HepG2 (cell line): ENCODE results near the gene SNF8. TPM values are rescaled to one million over a fixed set of nuclear protein-coding genes. Genes with fewer than 3 reads are reported as not detected.
A peak's percentile ranks its signal among the peaks of the same experiment; 100 is the strongest.

ENCODE experiments used
- ATAC-seq: fragments of 200-7000 bp; cut with Tn5 transposase; 3 replicates; pipeline ENCODE4 v1.9.1; 2020; ENCODE audit warnings: mild to moderate bottlenecking, moderate library complexity
- BruUV-seq: library from RNA; stranded (reverse); fragments of 400-500 nt; replicated peaks from 2 replicates; lab custom pipeline; 2021; lab: Mats Ljungman, UMichigan
- CTCF ChIA-PET: fragments of 300-600 bp; formaldehyde crosslinking; extraction: SDS; loops from one replicate; lab custom pipeline; 2021; ENCODE audit warnings: low total read pairs, inconsistent platforms, low intra/inter-chr PET ratio; lab: Yijun Ruan, JAX
- POLR2A ChIA-PET: fragments of 350-600 bp; sonication (Branson Sonifier 250); formaldehyde crosslinking; loops from one replicate; lab custom pipeline; 2020; ENCODE audit warnings: antibody characterized with exemption, inconsistent platforms; lab: Yijun Ruan, JAX
- DNase-seq: peaks from one replicate; pipeline ENCODE4 v3.0.0-alpha.2; 2015; ENCODE audit warnings: low spot score
- FAIRE-seq: peaks from 3 replicates; lab custom pipeline; 2011; peaks lifted over from hg19 to GRCh38; lab: Jason Lieb, UNC
- H2AFZ ChIP-seq: one replicate; pipeline ENCODE4 v1.6.1; 2011; ENCODE audit warnings: low read length, inconsistent platforms
- H3K27ac ChIP-seq: fragments of 300-600 bp; 3 replicates; pipeline ENCODE4 v1.8.0; 2011; ENCODE audit warnings: mixed run types, mild to moderate bottlenecking, mixed read lengths, low read length, inconsistent platforms; ENCODE audit not compliant: insufficient read depth; ENCODE audit errors: extremely low read length
- H3K27me3 ChIP-seq, 2 experiments: fragments of 200-600 bp in 1 of 2; 2 replicates in 1 of 2; 3 replicates in 1 of 2; pipeline versions ENCODE4 v1.6.0 to v1.8.0; 2011; ENCODE audit warnings: low read length in 2 of 2, mild to moderate bottlenecking in 2 of 2, moderate library complexity in 2 of 2, inconsistent platforms in 1 of 2; ENCODE audit not compliant: insufficient read depth in 2 of 2, control insufficient read depth in 1 of 2
- H3K36me3 ChIP-seq, 2 experiments: fragments of 200-600 bp in 1 of 2; replicated peaks in 1 of 2; 2 replicates in 1 of 2; 3 replicates in 1 of 2; pipeline versions ENCODE4 v1.5.1 to v1.8.0; 2011; ENCODE audit warnings: low read length in 2 of 2, inconsistent platforms in 1 of 2; ENCODE audit not compliant: insufficient read depth in 2 of 2, control insufficient read depth in 1 of 2
- H3K4me1 ChIP-seq: 2 replicates; pipeline ENCODE4 v1.5.1; 2012; ENCODE audit warnings: low read length, inconsistent platforms; ENCODE audit not compliant: insufficient read depth
- H3K4me2 ChIP-seq: 2 replicates; pipeline ENCODE4 v1.6.0; 2011; ENCODE audit warnings: low read depth, low read length, inconsistent platforms
- H3K4me3 ChIP-seq, 3 experiments: fragments of 200-600 bp in 1 of 3; sonication (generic), shearing (Covaris generic) in 1 of 3; replicated peaks in 1 of 3; 2 replicates each; pipeline ENCODE4 v1.5.1; 2011 to 2016; ENCODE audit warnings: low read length in 3 of 3, inconsistent platforms in 2 of 3, low read depth in 2 of 3, mild to moderate bottlenecking in 2 of 3, control low read depth in 1 of 3, mixed read lengths in 1 of 3; ENCODE audit not compliant: insufficient read depth in 1 of 3
- H3K79me2 ChIP-seq: one replicate; pipeline ENCODE4 v1.6.1; 2011; ENCODE audit warnings: low read length, inconsistent platforms; ENCODE audit not compliant: insufficient read depth
- H3K9ac ChIP-seq: 2 replicates; pipeline ENCODE4 v1.6.0; 2011; ENCODE audit warnings: mild to moderate bottlenecking, low read depth, low read length, inconsistent platforms; ENCODE audit not compliant: insufficient read depth
- H3K9me3 ChIP-seq: 2 replicates; pipeline ENCODE4 v1.5.1; 2012; ENCODE audit warnings: mild to moderate bottlenecking, low read length
- H4K20me1 ChIP-seq: 2 replicates; pipeline ENCODE4 v1.6.0; 2011; ENCODE audit warnings: inconsistent platforms, mild to moderate bottlenecking, low read length, moderate library complexity; ENCODE audit not compliant: insufficient read depth
- ERF ChIP-seq: IDR thresholded peaks from 2 replicates; pipeline ENCODE4 v1.6.1; 2018; ENCODE audit warnings: missing biosample characterization, missing genetic modification reagents
- HNRNPK ChIP-seq: fragments of 200-400 bp; formaldehyde crosslinking; IDR thresholded peaks from 2 replicates; pipeline ENCODE4 v1.6.1; 2018; ENCODE audit warnings: low read length, low read depth, moderate library complexity, mild to moderate bottlenecking; ENCODE audit not compliant: poor library complexity, severe bottlenecking
- KAT8 ChIP-seq: IDR thresholded peaks from 2 replicates; pipeline ENCODE4 v1.6.1; 2016; ENCODE audit warnings: missing genetic modification reagents, missing compliant biosample characterization
- RELA ChIP-seq: sonication (generic); formaldehyde crosslinking; IDR thresholded peaks from 2 replicates; pipeline ENCODE4 v1.4.0; 2020; ENCODE audit warnings: missing genetic modification reagents
- SKI ChIP-seq: fragments of 450-650 bp; IDR thresholded peaks from one replicate; pipeline ENCODE4 v1.6.1; 2018; ENCODE audit warnings: mild to moderate bottlenecking; ENCODE audit not compliant: partially characterized antibody
- SP2 ChIP-seq: sonication (generic); formaldehyde crosslinking; IDR thresholded peaks from 2 replicates; pipeline ENCODE4 v1.5.1; 2020; ENCODE audit warnings: mild to moderate bottlenecking, missing genetic modification reagents
- ZNF24 ChIP-seq: fragments of 450-650 bp; IDR thresholded peaks from 2 replicates; pipeline ENCODE4 v1.6.1; 2017; ENCODE audit warnings: antibody characterized with exemption, mild to moderate bottlenecking
- ZNF878 ChIP-seq: sonication (generic); formaldehyde crosslinking; IDR thresholded peaks from 2 replicates; pipeline ENCODE4 v1.8.1; 2023; ENCODE audit warnings: mild to moderate bottlenecking, missing genetic modification reagents, moderate library complexity
- WGBS: methylation state at CpG from one replicate; pipeline ENCODE4 v1.1.6; 2017; ENCODE audit warnings: low lambda C conversion rate; 5-methylcytosine and 5-hydroxymethylcytosine counted together
- in situ Hi-C: cut with HindIII; loops from 2 replicates; pipeline ENCODE4 v1.10.0; 2017; ENCODE audit warnings: low pct_unique_long_range_greater_than_20kb; ENCODE audit not compliant: extremely low pct_ligation_motif_present
- intact Hi-C: fragments of 100-400 bp; cut with micrococcal nuclease; formaldehyde crosslinking; loops from one replicate; pipeline ENCODE4 v1.10.0; 2022; ENCODE audit not compliant: unreplicated experiment
- polyA plus RNA-seq, 8 experiments: library from polyadenylated mRNA; depleted of rRNA in 3 of 8; stranded (reverse) in 7 of 8; unstranded in 1 of 8; fragments of >200 nt; fragmentation: Illumina TruSeq in 4 of 8; extraction: Trizol in 4 of 8; gene quantifications; 2 replicates each; pipeline versions ENCODE4 v1.2.1 to v1.2.3, GENCODE V29; 2011 to 2016; ENCODE audit warnings: low read depth in 4 of 8, missing spikeins in 1 of 8, mixed read lengths in 1 of 8; ENCODE audit not compliant: insufficient read depth in 1 of 8
- total RNA-seq, 5 experiments: library from RNA; depleted of rRNA; stranded (reverse); fragments of >200 nt; fragmentation: Illumina TruSeq; extraction: Trizol; gene quantifications; 2 replicates each; pipeline ENCODE4 v1.2.3, GENCODE V29; 2016; ENCODE audit warnings: low read depth in 1 of 5

SNF8 gene
- total and polyA plus RNA-seq, 2 of the 13 experiments (the other 11 are each of a cell fraction or from before 2014, with no cell fraction given): 114 to 153 TPM

DNA sequence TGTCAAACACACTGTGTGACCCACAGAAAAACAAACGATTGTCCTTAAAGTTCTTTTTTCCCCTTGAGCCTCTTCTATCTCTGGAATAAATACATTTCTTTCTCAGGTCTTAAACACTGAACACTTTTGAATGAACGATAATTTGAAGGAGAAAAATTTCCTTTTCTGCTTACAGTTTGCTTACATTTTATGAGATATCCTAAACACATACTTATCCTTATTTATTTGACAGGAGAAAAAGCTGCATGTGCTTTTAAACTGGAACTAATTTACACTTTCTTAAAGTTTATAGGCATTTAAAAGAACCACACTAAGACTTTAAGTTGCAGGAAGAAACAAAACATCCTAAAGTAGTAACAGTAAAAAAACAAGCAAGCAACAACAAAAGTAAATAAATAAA lies 47.8 kb upstream of the SNF8 start:
- ChIA-PET CTCF (no interaction called here), POLR2A (interaction anchor here (8.6 kb wide), 1 partner anchor 21 kb away, joined by 268 read pairs; the partner anchor contains the start of gene GIP)
- TF ChIP-seq RELA (CRISPR knock-in tag): no peak
- no peak for TF ChIP-seq SKI
- no peak for TF ChIP-seq KAT8 (CRISPR knock-in tag)
- TF ChIP-seq ZNF24: no peak
- Histone ChIP-seq H3K27ac (no peak overlapping the region), H3K36me3 (no peaks in the 10 kb centered on the region), H2AFZ (no peak overlapping the region), H4K20me1 (no peaks in the 10 kb centered on the region), H3K27me3 (peaks cover 0 to 3% of the 10 kb centered on the region in 2 experiments; a peak in 1 of 5 replicates), H3K4me3 (no peak overlapping the region), H3K9ac (no peak overlapping the region), H3K4me2 (no peak overlapping the region), H3K79me2 (peaks cover 18% of the 10 kb centered on the region), H3K4me1 (peaks cover 18% of the 10 kb centered on the region), H3K9me3 (no peaks in the 10 kb centered on the region)
- in situ Hi-C loops: no loop called here
- ATAC-seq (no peak), FAIRE-seq (no peak), DNase-seq (no peak)
- WGBS: 70% methylated on average over 2 of the region's 2 CpGs
- no TSS peak for BruUV-seq
- intact Hi-C loops: no loop called here

DNA sequence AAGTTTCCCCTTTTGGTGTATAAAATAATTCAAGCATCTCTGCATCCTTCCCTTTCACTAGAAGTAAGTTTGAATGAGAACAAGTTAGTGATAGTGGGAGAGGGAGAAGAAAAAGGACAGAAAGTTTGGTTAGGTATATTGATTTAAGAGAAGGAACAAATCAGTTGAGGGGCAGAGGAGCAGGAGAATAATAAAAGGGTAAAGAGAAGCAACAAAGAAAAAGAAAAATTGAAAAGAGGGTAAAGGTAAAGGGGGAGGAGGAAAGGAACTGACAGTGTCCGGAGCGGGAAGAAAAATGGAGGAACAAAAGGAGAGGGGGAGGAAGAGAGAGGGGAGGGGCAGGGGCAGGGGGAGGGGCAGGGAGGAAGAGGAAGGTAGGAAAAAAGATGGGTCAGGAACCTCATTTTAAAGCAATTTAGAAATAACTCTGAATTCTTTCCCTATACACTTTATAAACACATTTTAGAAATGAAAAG lies 46.3 kb upstream of the SNF8 start:
- Histone ChIP-seq H4K20me1 (no peaks in the 10 kb centered on the region), H3K9ac (no peak overlapping the region), H3K9me3 (no peaks in the 10 kb centered on the region), H3K36me3 (no peaks in the 10 kb centered on the region), H3K27ac (no peak overlapping the region), H3K27me3 (peaks cover 0 to 3% of the 10 kb centered on the region in 2 experiments; a peak in 1 of 5 replicates), H3K4me3 (no peak overlapping the region), H3K4me2 (no peak overlapping the region), H3K4me1 (peaks cover 26% of the 10 kb centered on the region), H3K79me2 (peaks cover 14% of the 10 kb centered on the region)
- in situ Hi-C loops: no loop called here
- ATAC-seq: no peak
- intact Hi-C loops: no loop called here
- FAIRE-seq: no peak
- DNase-seq: no peak
- BruUV-seq: no TSS peak
- WGBS: 36% methylated on average over 2 of the region's 2 CpGs
- ChIA-PET CTCF (no interaction called here), POLR2A (no interaction called here)
- TF ChIP-seq ERF (CRISPR knock-in tag): no peak
- TF ChIP-seq SP2: no peak
- TF ChIP-seq ZNF878: no peak
- peak; percentile 92 for TF ChIP-seq HNRNPK
- TF ChIP-seq, all 625 proteins: peak for 1
- H2AFZ ChIP-seq: no peak overlapping the region
